ENCODE results near the gene SAPCD2. TPM values are rescaled to one million over a fixed set of nuclear protein-coding genes. Genes with fewer than 3 reads are reported as not detected.
A peak's percentile ranks its signal among the peaks of the same experiment; 100 is the strongest.

The SAPCD2 gene
- total RNA-seq, 1 experiment from 2014 or later: 18.4 TPM

DNA sequence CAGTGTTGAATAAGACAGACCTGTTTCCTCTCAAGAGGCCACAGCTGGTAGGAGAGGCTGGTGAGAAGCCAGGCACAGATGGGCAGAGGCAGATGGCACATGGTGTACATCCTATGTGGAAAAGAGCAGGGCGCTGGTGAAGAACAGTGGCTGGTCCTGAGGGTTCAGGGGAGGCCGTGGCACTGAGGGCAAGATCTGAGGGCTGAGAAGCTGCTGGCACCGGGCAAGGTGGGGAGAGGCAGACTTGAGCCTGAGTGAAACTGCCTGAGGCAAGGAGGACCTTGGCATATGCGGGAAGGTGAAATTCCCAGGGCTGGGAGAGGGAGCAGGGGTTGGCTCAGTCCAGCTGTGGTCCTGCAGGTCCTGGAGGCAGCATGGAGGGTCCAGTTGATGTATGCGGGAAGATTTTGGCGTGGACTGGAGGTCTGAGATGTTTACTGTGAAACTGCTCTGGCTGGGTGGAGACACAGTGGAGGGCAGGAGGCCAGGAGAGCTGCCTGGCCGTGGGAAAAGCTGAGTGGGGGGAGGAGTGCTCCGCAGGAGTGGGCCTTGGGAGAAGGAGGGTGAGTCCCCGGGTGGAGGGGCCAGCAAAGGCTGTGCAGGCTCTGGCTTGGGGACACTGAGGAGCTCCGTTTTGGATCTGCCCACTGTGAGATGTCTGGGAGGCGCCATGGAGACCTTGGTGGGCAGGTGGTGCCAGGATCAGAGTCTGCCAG lies 19.0 kb upstream of the SAPCD2 start:
- ChIA-PET POLR2A (no interaction called here), CTCF (no interaction called here)
- Histone ChIP-seq H3K27ac (ENCODE audit: low read length) (no peak overlapping the region; the same call in 1 of the 2 replicates), H3K4me1 (ENCODE audit: control insufficient read depth, insufficient read depth, low read length) (peaks cover 22% of the 10 kb centered on the region), H3K27me3 (ENCODE audit: control insufficient read depth, insufficient read depth, low read length) (no peaks in the 10 kb centered on the region), H3K9me3 (ENCODE audit: control insufficient read depth, insufficient read depth, low read depth, low read length) (no peaks in the 10 kb centered on the region), H3K36me3 (ENCODE audit: control insufficient read depth, insufficient read depth, low read length) (no peaks in the 10 kb centered on the region; the same call in 1 of the 2 replicates), H3K4me3 (ENCODE audit: low read depth in 2 of 2, low read length in 2 of 2) (no peak overlapping the region)
- TF ChIP-seq, protein P1, sequence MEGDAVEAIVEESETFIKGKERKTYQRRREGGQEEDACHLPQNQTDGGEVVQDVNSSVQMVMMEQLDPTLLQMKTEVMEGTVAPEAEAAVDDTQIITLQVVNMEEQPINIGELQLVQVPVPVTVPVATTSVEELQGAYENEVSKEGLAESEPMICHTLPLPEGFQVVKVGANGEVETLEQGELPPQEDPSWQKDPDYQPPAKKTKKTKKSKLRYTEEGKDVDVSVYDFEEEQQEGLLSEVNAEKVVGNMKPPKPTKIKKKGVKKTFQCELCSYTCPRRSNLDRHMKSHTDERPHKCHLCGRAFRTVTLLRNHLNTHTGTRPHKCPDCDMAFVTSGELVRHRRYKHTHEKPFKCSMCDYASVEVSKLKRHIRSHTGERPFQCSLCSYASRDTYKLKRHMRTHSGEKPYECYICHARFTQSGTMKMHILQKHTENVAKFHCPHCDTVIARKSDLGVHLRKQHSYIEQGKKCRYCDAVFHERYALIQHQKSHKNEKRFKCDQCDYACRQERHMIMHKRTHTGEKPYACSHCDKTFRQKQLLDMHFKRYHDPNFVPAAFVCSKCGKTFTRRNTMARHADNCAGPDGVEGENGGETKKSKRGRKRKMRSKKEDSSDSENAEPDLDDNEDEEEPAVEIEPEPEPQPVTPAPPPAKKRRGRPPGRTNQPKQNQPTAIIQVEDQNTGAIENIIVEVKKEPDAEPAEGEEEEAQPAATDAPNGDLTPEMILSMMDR (IDR thresholded peaks at IDR 0.05): no peak
- no peak for TF ChIP-seq POLR2AphosphoS5 (IDR thresholded peaks at IDR 0.05; ENCODE audit: low read depth, low read length)
- TF ChIP-seq SIN3A (IDR thresholded peaks at IDR 0.05; ENCODE audit: borderline replicate concordance, insufficient read depth, low read depth, low read length): no peak
- TF ChIP-seq, protein P2, sequence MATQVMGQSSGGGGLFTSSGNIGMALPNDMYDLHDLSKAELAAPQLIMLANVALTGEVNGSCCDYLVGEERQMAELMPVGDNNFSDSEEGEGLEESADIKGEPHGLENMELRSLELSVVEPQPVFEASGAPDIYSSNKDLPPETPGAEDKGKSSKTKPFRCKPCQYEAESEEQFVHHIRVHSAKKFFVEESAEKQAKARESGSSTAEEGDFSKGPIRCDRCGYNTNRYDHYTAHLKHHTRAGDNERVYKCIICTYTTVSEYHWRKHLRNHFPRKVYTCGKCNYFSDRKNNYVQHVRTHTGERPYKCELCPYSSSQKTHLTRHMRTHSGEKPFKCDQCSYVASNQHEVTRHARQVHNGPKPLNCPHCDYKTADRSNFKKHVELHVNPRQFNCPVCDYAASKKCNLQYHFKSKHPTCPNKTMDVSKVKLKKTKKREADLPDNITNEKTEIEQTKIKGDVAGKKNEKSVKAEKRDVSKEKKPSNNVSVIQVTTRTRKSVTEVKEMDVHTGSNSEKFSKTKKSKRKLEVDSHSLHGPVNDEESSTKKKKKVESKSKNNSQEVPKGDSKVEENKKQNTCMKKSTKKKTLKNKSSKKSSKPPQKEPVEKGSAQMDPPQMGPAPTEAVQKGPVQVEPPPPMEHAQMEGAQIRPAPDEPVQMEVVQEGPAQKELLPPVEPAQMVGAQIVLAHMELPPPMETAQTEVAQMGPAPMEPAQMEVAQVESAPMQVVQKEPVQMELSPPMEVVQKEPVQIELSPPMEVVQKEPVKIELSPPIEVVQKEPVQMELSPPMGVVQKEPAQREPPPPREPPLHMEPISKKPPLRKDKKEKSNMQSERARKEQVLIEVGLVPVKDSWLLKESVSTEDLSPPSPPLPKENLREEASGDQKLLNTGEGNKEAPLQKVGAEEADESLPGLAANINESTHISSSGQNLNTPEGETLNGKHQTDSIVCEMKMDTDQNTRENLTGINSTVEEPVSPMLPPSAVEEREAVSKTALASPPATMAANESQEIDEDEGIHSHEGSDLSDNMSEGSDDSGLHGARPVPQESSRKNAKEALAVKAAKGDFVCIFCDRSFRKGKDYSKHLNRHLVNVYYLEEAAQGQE (IDR thresholded peaks at IDR 0.05; ENCODE audit: insufficient read depth in 1 of 2, low read depth in 2 of 2, low read length in 1 of 2): no peak
- no peak for TF ChIP-seq TCF7L2 (IDR thresholded peaks at IDR 0.05; ENCODE audit: low read depth, low read length)
- intact Hi-C loops (cut with micrococcal nuclease; ENCODE audit: unreplicated experiment): no loop called here
- BruUV-seq (replicated peaks): no TSS peak
- ATAC-seq (no peak), DNase-seq (ENCODE audit: low read depth, low spot score) (no peak)
- in situ Hi-C loops (cut with HindIII; ENCODE audit: low pct_unique_long_range_greater_than_20kb, low sequenced_read_pairs): no loop called here

DNA sequence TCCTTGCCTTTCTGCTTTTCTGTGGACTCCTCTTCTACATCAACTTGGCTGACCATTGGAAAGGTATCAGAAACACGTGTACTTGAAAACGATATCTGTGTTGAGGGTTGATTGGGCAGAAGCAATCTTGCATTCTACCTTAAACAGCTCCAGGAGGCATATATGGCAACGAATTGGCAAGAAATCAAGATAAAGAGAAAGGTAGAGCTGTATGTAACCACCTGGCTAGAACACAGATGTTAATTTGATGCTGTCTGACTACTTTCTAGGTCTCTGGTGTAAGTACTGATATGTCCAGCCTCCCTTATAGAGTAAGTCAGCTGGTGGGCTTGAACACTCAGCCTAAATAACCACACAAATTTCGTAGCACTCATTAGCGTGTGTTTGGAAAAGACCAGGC lies 17.8 kb upstream of the SAPCD2 start:
- CTCF ChIA-PET: no interaction called here
- TF ChIP-seq, protein P2 (IDR thresholded peaks at IDR 0.05; ENCODE audit: insufficient read depth in 1 of 2, low read depth in 2 of 2, low read length in 1 of 2): no peak
- no peak for TF ChIP-seq SIN3A (IDR thresholded peaks at IDR 0.05; ENCODE audit: borderline replicate concordance, insufficient read depth, low read depth, low read length)
- no peak for TF ChIP-seq POLR2AphosphoS5 (IDR thresholded peaks at IDR 0.05; ENCODE audit: low read depth, low read length)
- TF ChIP-seq, protein P1 (IDR thresholded peaks at IDR 0.05): no peak
- TF ChIP-seq TCF7L2 (IDR thresholded peaks at IDR 0.05; ENCODE audit: low read depth, low read length): no peak
- Histone ChIP-seq H3K9me3 (ENCODE audit: control insufficient read depth, insufficient read depth, low read depth, low read length) (no peaks in the 10 kb centered on the region), H3K36me3 (ENCODE audit: control insufficient read depth, insufficient read depth, low read length) (no peaks in the 10 kb centered on the region; the same call in 1 of the 2 replicates), H3K27ac (ENCODE audit: low read length) (peak overlapping the region; percentile 88), H3K4me1 (ENCODE audit: control insufficient read depth, insufficient read depth, low read length) (peaks cover 33% of the 10 kb centered on the region), H3K4me3 (ENCODE audit: low read depth in 2 of 2, low read length in 2 of 2) (peak overlapping the region in 1 of 2 experiments; percentile 63; a peak in 2 of 4 replicates), H3K27me3 (ENCODE audit: control insufficient read depth, insufficient read depth, low read length) (no peaks in the 10 kb centered on the region)
- POLR2A ChIA-PET: interaction anchor here (0.6 kb wide), 1 partner anchor 17 kb away, joined by 3 read pairs; no protein-coding TSS in a partner anchor
- intact Hi-C loops (cut with micrococcal nuclease; ENCODE audit: unreplicated experiment) (no loop called here), in situ Hi-C loops (cut with HindIII; ENCODE audit: low pct_unique_long_range_greater_than_20kb, low sequenced_read_pairs) (no loop called here)
- BruUV-seq (replicated peaks): no TSS peak
- no peak for ATAC-seq
- DNase-seq (ENCODE audit: low read depth, low spot score): no peak
